IMR-90 (cell line): ENCODE data around the gene TSC22D4. TPM values are rescaled to one million over a fixed set of nuclear protein-coding genes. Genes with fewer than 3 reads are reported as not detected.

Experiments
- ATAC-seq: fragments of 200-7000 bp; cut with Tn5 transposase; 2 replicates; pipeline ENCODE4 v1.9.1; 2020; ENCODE audit warnings: low read depth, mild to moderate bottlenecking, moderate library complexity
- BruUV-seq: library from RNA; stranded (reverse); fragments of 400-500 nt; replicated peaks from 2 replicates; lab custom pipeline; 2021; lab: Mats Ljungman, UMichigan
- CTCF ChIA-PET: fragments of 300-600 bp; formaldehyde crosslinking; extraction: SDS; loops from one replicate; lab custom pipeline; 2021; ENCODE audit warnings: antibody characterized with exemption; lab: Yijun Ruan, JAX
- POLR2A ChIA-PET: fragments of 300-600 bp; sonication (Branson Sonifier 250); formaldehyde crosslinking; loops from one replicate; lab custom pipeline; 2022; ENCODE audit warnings: antibody characterized with exemption; ENCODE audit not compliant: unreplicated experiment; lab: Charles Lee
- DNase-seq: peaks from one replicate; pipeline ENCODE4 v3.0.0; 2013
- H2AFZ ChIP-seq: replicated peaks from 2 replicates; pipeline ENCODE3; 2013; ENCODE audit warnings: low read length, mild to moderate bottlenecking; ENCODE audit not compliant: poor library complexity
- H2AK5ac ChIP-seq: 2 replicates; pipeline ENCODE4 v1.6.1; 2013; ENCODE audit warnings: low read depth, low read length, inconsistent platforms
- H2AK9ac ChIP-seq: replicated peaks from 2 replicates; pipeline ENCODE3; 2013; ENCODE audit warnings: mild to moderate bottlenecking, low read depth, low read length, moderate library complexity; ENCODE audit not compliant: poor library complexity
- H2BK120ac ChIP-seq: 2 replicates; pipeline ENCODE4 v1.6.1; 2013; ENCODE audit warnings: low read depth, low read length, inconsistent platforms
- H2BK15ac ChIP-seq: 3 replicates; pipeline ENCODE4 v1.6.1; 2013; ENCODE audit warnings: low read depth, low read length, inconsistent platforms
- H2BK20ac ChIP-seq: 2 replicates; pipeline ENCODE4 v1.6.1; 2013; ENCODE audit warnings: low read depth, mild to moderate bottlenecking, inconsistent platforms, low read length, moderate library complexity
- H2BK5ac ChIP-seq: 2 replicates; pipeline ENCODE4 v1.6.1; 2013; ENCODE audit warnings: mild to moderate bottlenecking, low read depth, low read length, inconsistent platforms; ENCODE audit not compliant: poor library complexity, severe bottlenecking
- H3K14ac ChIP-seq: replicated peaks from 2 replicates; pipeline ENCODE4 v1.6.1; 2013; ENCODE audit warnings: low read depth, low read length, inconsistent platforms
- H3K18ac ChIP-seq: 2 replicates; pipeline ENCODE4 v1.6.1; 2013; ENCODE audit warnings: low read depth, low read length, control low read depth
- H3K23ac ChIP-seq: 2 replicates; pipeline ENCODE4 v1.6.1; 2013; ENCODE audit warnings: low read depth, low read length, inconsistent platforms
- H3K27ac ChIP-seq: 2 replicates; pipeline ENCODE4 v1.5.1; 2013; ENCODE audit warnings: mild to moderate bottlenecking, control low read depth, low read length; ENCODE audit not compliant: insufficient read depth
- H3K27me3 ChIP-seq: 2 replicates; pipeline ENCODE4 v1.6.1; 2013; ENCODE audit warnings: low read length; ENCODE audit not compliant: control insufficient read depth, insufficient read depth
- H3K36me3 ChIP-seq: 2 replicates; pipeline ENCODE4 v1.6.1; 2013; ENCODE audit warnings: low read length, mixed read lengths; ENCODE audit not compliant: control insufficient read depth, insufficient read depth
- H3K4ac ChIP-seq: 2 replicates; pipeline ENCODE4 v1.6.1; 2013; ENCODE audit warnings: low read depth, low read length, inconsistent platforms
- H3K4me1 ChIP-seq: 2 replicates; pipeline ENCODE4 v1.6.1; 2013; ENCODE audit warnings: low read length, mixed read lengths; ENCODE audit not compliant: control insufficient read depth, insufficient read depth
- H3K4me2 ChIP-seq: 2 replicates; pipeline ENCODE4 v1.6.1; 2013; ENCODE audit warnings: low read depth, mild to moderate bottlenecking, control low read depth, low read length, moderate library complexity
- H3K4me3 ChIP-seq: 2 replicates; pipeline ENCODE4 v1.5.1; 2013; ENCODE audit warnings: low read depth, mild to moderate bottlenecking, control low read depth, low read length, moderate library complexity; ENCODE audit not compliant: insufficient read depth
- H3K56ac ChIP-seq: 2 replicates; pipeline ENCODE4 v1.6.1; 2013; ENCODE audit warnings: low read length, inconsistent platforms; ENCODE audit not compliant: insufficient read depth; ENCODE audit errors: extremely low read depth
- H3K79me1 ChIP-seq, 2 experiments: 2 replicates each; pipeline ENCODE4 v1.6.1; 2013; ENCODE audit warnings: low read length in 2 of 2, inconsistent platforms in 1 of 2, low read depth in 1 of 2
- H3K9ac ChIP-seq: 2 replicates; pipeline ENCODE4 v1.6.1; 2013; ENCODE audit warnings: low read depth, low read length, control low read depth
- H3K9me1 ChIP-seq: 2 replicates; pipeline ENCODE4 v1.6.1; 2013; ENCODE audit warnings: low read length, inconsistent platforms; ENCODE audit not compliant: insufficient read depth
- H3K9me3 ChIP-seq: 2 replicates; pipeline ENCODE4 v1.6.1; 2013; ENCODE audit warnings: low read length; ENCODE audit not compliant: control insufficient read depth, insufficient read depth
- H4K20me1 ChIP-seq: 2 replicates; pipeline ENCODE4 v1.6.1; 2013; ENCODE audit warnings: low read length, inconsistent platforms; ENCODE audit not compliant: insufficient read depth
- H4K5ac ChIP-seq: 2 replicates; pipeline ENCODE4 v1.6.1; 2013; ENCODE audit warnings: mild to moderate bottlenecking, low read depth, low read length, control low read depth
- H4K8ac ChIP-seq, 2 experiments: 2 replicates each; pipeline ENCODE4 v1.6.1; 2013; ENCODE audit warnings: low read depth in 2 of 2, low read length in 2 of 2, control low read depth in 1 of 2, inconsistent platforms in 1 of 2
- H4K91ac ChIP-seq: 2 replicates; pipeline ENCODE4 v1.6.1; 2013; ENCODE audit warnings: low read depth, low read length, inconsistent platforms; ENCODE audit not compliant: insufficient read depth
- BHLHE40 ChIP-seq: fragments of 150-350 bp; IDR thresholded peaks from 2 replicates; pipeline ENCODE4 v1.6.1; 2016; ENCODE audit warnings: mild to moderate bottlenecking, low read depth, low read length
- CEBPB ChIP-seq: IDR thresholded peaks from 2 replicates; pipeline ENCODE4 v1.6.1; 2012; ENCODE audit warnings: low read depth, low read length, improper control_type of control experiment
- CHD1 ChIP-seq: IDR thresholded peaks from 2 replicates; pipeline ENCODE4 v1.6.1; 2012; ENCODE audit warnings: low read depth, low read length, improper control_type of control experiment
- ELK1 ChIP-seq: fragments of 150-350 bp; IDR thresholded peaks from 2 replicates; pipeline ENCODE4 v1.6.1; 2016; ENCODE audit warnings: low read depth, mild to moderate bottlenecking, low read length, moderate library complexity, borderline replicate concordance
- FOS ChIP-seq: fragments of 150-350 bp; IDR thresholded peaks from 2 replicates; pipeline ENCODE4 v1.6.1; 2016; ENCODE audit warnings: low read depth, low read length
- MAFK ChIP-seq: IDR thresholded peaks from 2 replicates; pipeline ENCODE4 v1.6.1; 2012; ENCODE audit warnings: low read depth, low read length, improper control_type of control experiment
- MAZ ChIP-seq: IDR thresholded peaks from 2 replicates; pipeline ENCODE4 v1.6.1; 2012; ENCODE audit warnings: low read depth, mild to moderate bottlenecking, low read length, improper control_type of control experiment, moderate library complexity, borderline replicate concordance
- MXI1 ChIP-seq: IDR thresholded peaks from 2 replicates; pipeline ENCODE4 v1.6.1; 2012; ENCODE audit warnings: low read depth, mild to moderate bottlenecking, low read length, moderate library complexity, borderline replicate concordance
- NFE2L2 ChIP-seq: fragments of 150-350 bp; IDR thresholded peaks from 2 replicates; pipeline ENCODE4 v1.6.1; 2016; ENCODE audit warnings: low read depth, mild to moderate bottlenecking, low read length
- RAD21 ChIP-seq: IDR thresholded peaks from 2 replicates; pipeline ENCODE4 v1.6.1; 2012; ENCODE audit warnings: low read length, improper control_type of control experiment
- RCOR1 ChIP-seq: IDR thresholded peaks from 2 replicates; pipeline ENCODE4 v1.6.1; 2012; ENCODE audit warnings: mild to moderate bottlenecking, low read length, improper control_type of control experiment; ENCODE audit not compliant: insufficient replicate concordance
- RFX5 ChIP-seq: IDR thresholded peaks from 2 replicates; pipeline ENCODE4 v1.8.0; 2012; ENCODE audit warnings: low read depth, mild to moderate bottlenecking, low read length, moderate library complexity
- SMC3 ChIP-seq: fragments of 150-350 bp; IDR thresholded peaks from 2 replicates; pipeline ENCODE4 v1.6.1; 2016; ENCODE audit warnings: low read depth, mild to moderate bottlenecking, antibody characterized with exemption, low read length, moderate library complexity
- WGBS, 2 experiments: methylation state at CpG; one replicate each; pipeline versions ENCODE4 v1.1.5 to v1.1.7; 2013; ENCODE audit warnings: missing lambda C conversion rate in 2 of 2; ENCODE audit not compliant: insufficient read length in 1 of 2; ENCODE audit errors: extremely low coverage in 2 of 2; 5-methylcytosine and 5-hydroxymethylcytosine counted together
- dilution Hi-C: fragments of 300-500 bp; cut with HindIII; formaldehyde crosslinking; loops from one replicate; pipeline ENCODE4 v1.14.3; 2018; ENCODE audit warnings: low sequenced_read_pairs; ENCODE audit not compliant: unreplicated experiment
- in situ Hi-C: fragments of 300-500 bp; cut with MboI; formaldehyde crosslinking; loops from 3 replicates; pipeline ENCODE4 v1.14.3; 2019; ENCODE audit warnings: low sequenced_read_pairs, inconsistent platforms, mixed read lengths
- intact Hi-C: fragments of 100-400 bp; cut with micrococcal nuclease; formaldehyde crosslinking; loops from 2 replicates; pipeline ENCODE4 v1.10.0; 2022
- polyA plus RNA-seq, 3 experiments: library from polyadenylated mRNA; depleted of rRNA; stranded (reverse); fragments of >200 nt; gene quantifications; 2 replicates each; pipeline ENCODE4 v1.2.3, GENCODE V29; 2012; ENCODE audit warnings: low replicate concordance in 1 of 3
- total RNA-seq: library from RNA; depleted of rRNA; stranded (reverse); fragments of >200 nt; gene quantifications from 2 replicates; pipeline ENCODE4 v1.2.3, GENCODE V29; 2012
- TF ChIP-seq, protein P1 (sequence below): fragments of 150-350 bp; IDR thresholded peaks from 2 replicates; pipeline ENCODE4 v1.6.1; 2017; ENCODE audit warnings: mild to moderate bottlenecking, antibody characterized with exemption, low read length, low read depth
- TF ChIP-seq, protein P2 (sequence below): conservative IDR thresholded peaks from 2 replicates; pipeline ENCODE4 v1.5.1; 2012; ENCODE audit warnings: mild to moderate bottlenecking, low read depth, low read length, improper control_type of control experiment

The TSC22D4 gene
- total and polyA plus RNA-seq, 2 of the 4 experiments (the other 2 are of a cell fraction), result 9.3 to 29.9 TPM

DNA sequence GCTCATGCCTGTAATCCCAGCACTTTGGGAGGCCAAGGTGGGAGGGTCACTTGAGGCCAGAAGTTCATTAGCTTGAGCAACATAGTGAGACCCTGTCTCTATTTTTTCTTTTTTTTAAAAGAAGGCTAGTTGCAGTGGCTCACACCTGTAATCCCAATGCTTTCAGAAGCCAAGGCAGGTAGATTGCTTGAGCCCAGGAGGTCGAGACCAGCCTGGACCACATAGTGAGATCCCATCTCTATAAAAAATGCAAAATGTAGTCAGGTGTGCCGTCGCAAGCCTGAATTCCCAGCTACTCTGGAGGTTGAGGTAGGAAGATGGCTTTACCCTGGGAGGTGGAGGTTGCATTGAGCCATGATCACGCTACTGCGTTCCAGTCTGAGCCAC lies 12.2 kb upstream of the TSC22D4 start:
- in situ Hi-C loops, result no loop called here

More for the DNA sequence above, 12.2 kb upstream of the TSC22D4 start:
- Histone ChIP-seq H3K4me3 (no peak overlapping the region), H3K4me2 (no peak overlapping the region), H2BK5ac (no peak overlapping the region), H3K4me1 (no peaks in the 10 kb centered on the region; the same call in 1 of the 2 replicates), H3K9me3 (no peaks in the 10 kb centered on the region), H3K23ac (no peak overlapping the region), H2AK9ac (no peak overlapping the region), H2BK20ac (no peak overlapping the region), H3K4ac (no peak overlapping the region), H3K14ac (no peak overlapping the region), H3K36me3 (no peaks in the 10 kb centered on the region), H4K91ac (no peak overlapping the region), H3K56ac (no peak overlapping the region), H3K9ac (no peak overlapping the region), H4K5ac (no peak overlapping the region), H3K9me1 (no peaks in the 10 kb centered on the region), H3K18ac (no peak overlapping the region), H4K20me1 (0 out of 2 replicates have a peak, but pooled peaks cover 3% of the 10 kb centered on the region), H2AK5ac (no peak overlapping the region), H3K79me1 (no peaks in the 10 kb centered on the region), H3K27me3 (peaks cover 15% of the 10 kb centered on the region; the same call in 1 of the 2 replicates), H2BK15ac (no peak overlapping the region), H2BK120ac (no peak overlapping the region), H4K8ac (no peak overlapping the region), H3K27ac (no peak overlapping the region), H2AFZ (no peak overlapping the region)
- POLR2A ChIA-PET, result no interaction called here
- dilution Hi-C loops (no loop called here), intact Hi-C loops (loop anchor here (5.0 kb wide), 1 partner anchor 56 kb away; no protein-coding TSS in a partner anchor)
- DNase-seq, result no peak
- TF ChIP-seq CHD1 (no peak), RAD21 (no peak), BHLHE40 (no peak), FOS (no peak), MAFK (no peak), CEBPB (no peak), RCOR1 (no peak), SMC3 (no peak), MXI1 (no peak), RFX5 (no peak), MAZ (no peak), NFE2L2 (no peak), ELK1 (no peak)
- TF ChIP-seq, protein P1, sequence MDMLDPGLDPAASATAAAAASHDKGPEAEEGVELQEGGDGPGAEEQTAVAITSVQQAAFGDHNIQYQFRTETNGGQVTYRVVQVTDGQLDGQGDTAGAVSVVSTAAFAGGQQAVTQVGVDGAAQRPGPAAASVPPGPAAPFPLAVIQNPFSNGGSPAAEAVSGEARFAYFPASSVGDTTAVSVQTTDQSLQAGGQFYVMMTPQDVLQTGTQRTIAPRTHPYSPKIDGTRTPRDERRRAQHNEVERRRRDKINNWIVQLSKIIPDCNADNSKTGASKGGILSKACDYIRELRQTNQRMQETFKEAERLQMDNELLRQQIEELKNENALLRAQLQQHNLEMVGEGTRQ, result no peak
- TF ChIP-seq, protein P2, sequence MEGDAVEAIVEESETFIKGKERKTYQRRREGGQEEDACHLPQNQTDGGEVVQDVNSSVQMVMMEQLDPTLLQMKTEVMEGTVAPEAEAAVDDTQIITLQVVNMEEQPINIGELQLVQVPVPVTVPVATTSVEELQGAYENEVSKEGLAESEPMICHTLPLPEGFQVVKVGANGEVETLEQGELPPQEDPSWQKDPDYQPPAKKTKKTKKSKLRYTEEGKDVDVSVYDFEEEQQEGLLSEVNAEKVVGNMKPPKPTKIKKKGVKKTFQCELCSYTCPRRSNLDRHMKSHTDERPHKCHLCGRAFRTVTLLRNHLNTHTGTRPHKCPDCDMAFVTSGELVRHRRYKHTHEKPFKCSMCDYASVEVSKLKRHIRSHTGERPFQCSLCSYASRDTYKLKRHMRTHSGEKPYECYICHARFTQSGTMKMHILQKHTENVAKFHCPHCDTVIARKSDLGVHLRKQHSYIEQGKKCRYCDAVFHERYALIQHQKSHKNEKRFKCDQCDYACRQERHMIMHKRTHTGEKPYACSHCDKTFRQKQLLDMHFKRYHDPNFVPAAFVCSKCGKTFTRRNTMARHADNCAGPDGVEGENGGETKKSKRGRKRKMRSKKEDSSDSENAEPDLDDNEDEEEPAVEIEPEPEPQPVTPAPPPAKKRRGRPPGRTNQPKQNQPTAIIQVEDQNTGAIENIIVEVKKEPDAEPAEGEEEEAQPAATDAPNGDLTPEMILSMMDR, result no peak
- no peak for ATAC-seq
- BruUV-seq, result no TSS peak
- CTCF ChIA-PET, result no interaction called here
- no CpG with 5 or more reads among the region's 5 CpGs for WGBS, 2 experiments
